AG20443 (cell line): ENCODE measurements around the gene SLC6A12.

ENCODE experiments used
- DNase-seq: peaks from one replicate; pipeline ENCODE4 v3.0.0; 2012; ENCODE audit warnings: low spot score, mixed read lengths

The SLC6A12 gene

GRCh38 chr12:177980-178828 lies 35.8 kb downstream of the SLC6A12 start:
- DNase-seq: no peak

- DNase-seq: no peak
Observed at GRCh38 chr12:177336-177979, 36.5 kb downstream of the SLC6A12 start.

GRCh38 chr12:176321-177181 lies 37.4 kb downstream of the SLC6A12 start:
- peak; percentile 75 for DNase-seq

- DNase-seq: no peak
Observed at GRCh38 chr12:175759-176158, 38.2 kb downstream of the SLC6A12 start.

- peak; percentile 40 for DNase-seq
Observed at GRCh38 chr12:175250-175649, 38.7 kb downstream of the SLC6A12 start.

GRCh38 chr12:174596-174995 lies 39.4 kb downstream of the SLC6A12 start:
- no peak for DNase-seq

- no peak for DNase-seq
Observed at GRCh38 chr12:174124-174523, 39.8 kb downstream of the SLC6A12 start.

- no peak for DNase-seq
Observed at GRCh38 chr12:172732-173161, 41.2 kb downstream of the SLC6A12 start.

GRCh38 chr12:171743-172676 lies 41.9 kb downstream of the SLC6A12 start:
- DNase-seq: no peak

- DNase-seq: no peak
Observed at GRCh38 chr12:171276-171675, 42.7 kb downstream of the SLC6A12 start.

- DNase-seq: no peak
Observed at GRCh38 chr12:170371-171225, 43.4 kb downstream of the SLC6A12 start.

- DNase-seq: no peak
Observed at GRCh38 chr12:169528-170370, 44.2 kb downstream of the SLC6A12 start.

- no peak for DNase-seq
Observed at GRCh38 chr12:168763-169525, 45.0 kb downstream of the SLC6A12 start.

- no peak for DNase-seq
Observed at GRCh38 chr12:167959-168600, 45.9 kb downstream of the SLC6A12 start.

- DNase-seq: no peak
Observed at GRCh38 chr12:166425-167075, 47.4 kb downstream of the SLC6A12 start.

GRCh38 chr12:165862-166368 lies 48.0 kb downstream of the SLC6A12 start:
- DNase-seq: no peak

GRCh38 chr12:164207-164606 lies 49.8 kb downstream of the SLC6A12 start:
- DNase-seq: no peak
